Retinal pigment epithelial cell (primary cell): ENCODE results near the gene NUP188.
A peak's percentile ranks its signal among the peaks of the same experiment; 100 is the strongest.
"Not testable (repeated sequence)": the region's sequence is repeated elsewhere in the genome, so short reads cannot be mapped to it uniquely, and the experiment has no call there.

Experiments
- DNase-seq: peaks from one replicate; pipeline ENCODE4 v3.0.0-alpha.2; 2010; ENCODE audit warnings: low read depth
- H3K4me3 ChIP-seq: 2 replicates; pipeline ENCODE4 v1.5.1; 2011; ENCODE audit warnings: mild to moderate bottlenecking, low read length, control low read depth, moderate library complexity
- TF ChIP-seq, protein P1 (sequence below): conservative IDR thresholded peaks from 2 replicates; pipeline ENCODE4 v1.5.1; 2011; ENCODE audit warnings: low read depth, low read length, control low read depth, inconsistent platforms

Gene NUP188

DNA sequence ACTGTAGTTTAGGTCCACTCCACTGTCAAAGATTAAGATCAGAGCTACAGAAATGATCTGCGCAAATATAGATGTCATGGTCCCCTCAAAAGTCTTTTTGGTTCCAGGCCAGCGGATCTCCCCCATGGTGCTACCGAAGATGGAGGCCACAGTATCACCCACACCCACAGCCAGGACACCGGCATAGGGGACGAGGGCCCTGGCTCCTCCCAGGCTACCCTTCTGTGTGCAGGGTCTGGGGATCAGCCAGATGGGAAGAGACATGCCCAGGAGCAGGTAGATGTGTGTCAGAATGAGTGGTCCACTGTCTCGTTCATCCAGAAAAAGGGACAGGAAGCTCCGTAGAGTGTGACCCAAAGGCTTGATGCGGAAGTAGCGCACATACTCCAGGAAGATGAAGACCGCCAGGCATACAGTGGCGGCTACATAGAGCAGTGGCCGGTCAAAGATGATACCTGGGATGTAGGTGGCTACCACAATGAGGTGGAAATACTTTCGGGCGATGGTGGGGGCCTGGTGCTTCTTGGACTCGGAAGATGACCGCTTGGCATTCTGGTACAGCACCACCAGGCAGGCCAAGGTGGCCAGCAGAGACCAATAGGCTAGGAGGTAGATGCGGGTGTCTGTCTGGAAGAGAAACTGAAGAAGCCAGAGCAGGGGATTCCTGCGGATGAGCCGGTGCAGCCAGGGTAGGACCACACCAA lies 1.5 kb upstream of the NUP188 start:
- TF ChIP-seq, protein P1, sequence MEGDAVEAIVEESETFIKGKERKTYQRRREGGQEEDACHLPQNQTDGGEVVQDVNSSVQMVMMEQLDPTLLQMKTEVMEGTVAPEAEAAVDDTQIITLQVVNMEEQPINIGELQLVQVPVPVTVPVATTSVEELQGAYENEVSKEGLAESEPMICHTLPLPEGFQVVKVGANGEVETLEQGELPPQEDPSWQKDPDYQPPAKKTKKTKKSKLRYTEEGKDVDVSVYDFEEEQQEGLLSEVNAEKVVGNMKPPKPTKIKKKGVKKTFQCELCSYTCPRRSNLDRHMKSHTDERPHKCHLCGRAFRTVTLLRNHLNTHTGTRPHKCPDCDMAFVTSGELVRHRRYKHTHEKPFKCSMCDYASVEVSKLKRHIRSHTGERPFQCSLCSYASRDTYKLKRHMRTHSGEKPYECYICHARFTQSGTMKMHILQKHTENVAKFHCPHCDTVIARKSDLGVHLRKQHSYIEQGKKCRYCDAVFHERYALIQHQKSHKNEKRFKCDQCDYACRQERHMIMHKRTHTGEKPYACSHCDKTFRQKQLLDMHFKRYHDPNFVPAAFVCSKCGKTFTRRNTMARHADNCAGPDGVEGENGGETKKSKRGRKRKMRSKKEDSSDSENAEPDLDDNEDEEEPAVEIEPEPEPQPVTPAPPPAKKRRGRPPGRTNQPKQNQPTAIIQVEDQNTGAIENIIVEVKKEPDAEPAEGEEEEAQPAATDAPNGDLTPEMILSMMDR, result no peak
- no peak overlapping the region for H3K4me3 ChIP-seq
- DNase-seq, result no peak

DNA sequence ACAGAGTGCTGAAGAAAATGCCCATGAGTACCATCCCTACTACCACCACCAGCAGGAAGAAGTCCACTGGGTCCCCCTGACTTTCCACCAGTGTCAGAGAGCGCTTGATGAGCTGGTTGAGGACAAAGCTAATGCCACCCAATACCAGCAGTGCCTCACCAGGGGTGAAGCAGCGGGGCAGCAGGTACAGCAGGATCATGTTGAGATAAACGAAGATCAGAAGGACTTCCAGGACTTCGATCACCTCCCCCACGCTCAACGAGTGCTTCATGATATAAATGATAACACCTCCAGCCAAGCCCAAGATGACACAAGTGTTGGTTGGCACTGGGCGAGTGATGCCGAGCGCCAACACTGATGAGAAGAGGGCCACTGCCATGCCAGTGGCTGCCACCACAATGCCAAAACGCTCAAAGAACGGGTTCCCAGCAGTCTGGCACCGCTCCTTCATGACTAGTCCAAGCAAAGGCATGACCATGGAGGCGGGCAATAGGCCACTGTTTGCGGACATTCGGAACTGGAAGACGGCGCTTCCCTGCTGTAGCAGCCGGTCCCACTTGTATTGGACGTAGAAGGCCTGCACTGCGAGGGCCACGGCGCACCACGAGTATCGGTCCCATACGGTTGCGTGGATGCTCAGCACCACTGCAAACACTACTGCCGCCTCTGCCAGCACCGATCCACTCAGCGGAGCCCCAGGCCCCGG lies 775 bp upstream of the NUP188 start:
- TF ChIP-seq, protein P1, result no peak
- DNase-seq, result no peak
- H3K4me3 ChIP-seq, result peak overlapping the region; percentile 91

DNA sequence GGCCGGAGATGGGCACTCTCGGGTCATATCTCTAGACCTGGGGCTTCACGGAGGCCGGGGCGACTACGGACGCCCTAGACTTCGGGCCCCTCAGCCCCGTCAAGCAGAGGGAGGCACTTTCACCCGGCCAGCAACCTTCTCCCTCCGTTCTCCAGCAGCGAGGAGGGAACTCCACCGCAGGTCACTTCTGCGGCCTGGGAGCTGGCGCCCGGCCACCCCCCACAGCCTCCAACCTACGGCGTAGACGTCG lies 297 bp upstream of the NUP188 start:
- H3K4me3 ChIP-seq, result peak overlapping the region; percentile 91
- no peak for DNase-seq
- TF ChIP-seq, protein P1, result no peak

DNA sequence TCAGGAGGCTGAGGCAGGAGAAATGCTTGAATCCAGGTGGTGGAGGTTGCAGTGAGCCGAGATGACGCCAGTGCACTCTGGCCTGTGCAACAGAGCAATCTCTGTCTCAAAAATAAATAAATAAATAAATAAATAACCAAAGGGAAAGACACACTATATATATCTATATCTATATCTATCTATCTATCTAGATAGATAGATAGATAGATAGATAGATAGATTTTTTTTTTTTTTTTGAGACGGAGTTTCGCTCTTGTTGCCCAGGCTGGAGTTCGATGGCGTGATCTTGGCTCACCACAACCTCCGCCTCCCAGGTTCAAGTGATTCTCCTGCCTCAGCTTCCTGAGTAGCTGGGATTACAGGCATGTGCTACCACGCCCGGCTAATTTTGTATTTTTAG lies 13.9 kb downstream of the NUP188 start:
- not testable (repeated sequence) for H3K4me3 ChIP-seq, DNase-seq

DNA sequence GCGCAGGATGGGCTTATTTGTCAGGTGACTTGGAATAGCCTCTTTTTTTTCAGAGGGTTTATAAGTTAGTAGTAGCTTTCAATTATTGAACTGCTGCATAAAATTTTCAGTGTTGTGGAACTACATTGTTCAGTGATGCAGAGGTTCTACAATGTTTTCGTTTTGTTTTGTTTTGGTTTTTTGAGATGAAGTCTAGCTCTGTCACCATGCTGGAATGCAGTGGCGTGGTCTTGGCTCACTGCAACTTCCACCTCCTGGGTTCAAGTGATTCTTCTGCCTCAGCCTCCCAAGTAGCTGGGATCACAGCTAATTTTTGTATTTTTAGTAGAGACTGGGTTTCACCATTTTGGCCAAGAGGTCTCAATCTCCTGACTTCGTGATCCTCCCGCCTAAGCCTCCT lies 22.0 kb downstream of the NUP188 start:
- no peak overlapping the region for H3K4me3 ChIP-seq
- TF ChIP-seq, protein P1, result no peak
- no peak for DNase-seq

DNA sequence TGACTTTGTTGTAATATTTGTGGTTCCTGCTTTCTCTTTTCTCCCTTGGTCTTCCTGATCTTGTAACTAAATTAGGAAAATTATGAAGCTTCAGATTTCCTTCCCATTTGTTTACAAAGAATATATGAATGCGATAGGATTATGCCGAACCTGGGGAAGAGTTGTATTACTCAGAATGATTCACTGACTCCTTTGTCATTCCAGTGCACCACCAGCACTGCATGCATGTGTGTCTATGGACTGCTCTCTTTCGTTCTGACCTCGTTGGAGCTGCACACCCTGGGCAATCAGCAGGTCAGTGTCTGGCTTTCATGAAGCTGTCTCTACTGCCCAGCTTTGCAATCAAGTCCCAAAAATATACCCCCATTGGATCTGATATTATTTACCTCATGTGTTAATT lies 25.5 kb downstream of the NUP188 start:
- TF ChIP-seq, protein P1, result no peak
- DNase-seq, result no peak
- H3K4me3 ChIP-seq, result no peak overlapping the region

DNA sequence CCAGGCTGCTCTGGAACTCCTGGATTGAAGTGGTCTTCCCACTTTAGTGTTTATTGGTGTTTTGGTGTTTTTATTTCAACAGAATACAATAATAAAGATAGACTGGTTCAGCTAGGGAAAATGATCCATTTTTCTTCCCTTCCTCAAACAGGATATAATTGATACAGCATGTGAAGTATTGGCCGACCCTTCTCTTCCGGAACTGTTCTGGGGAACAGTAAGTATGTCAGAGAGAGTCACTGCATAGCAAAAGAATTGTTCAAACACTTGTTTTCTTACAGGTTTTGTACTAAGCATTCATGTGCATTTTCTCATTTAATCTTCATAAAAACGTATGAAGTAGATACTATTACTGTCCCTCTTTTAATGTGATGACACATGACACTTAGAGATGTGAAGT lies 31.6 kb downstream of the NUP188 start:
- H3K4me3 ChIP-seq, result no peak overlapping the region
- no peak for DNase-seq
- TF ChIP-seq, protein P1, result no peak
